Measurements from ENCODE around the gene ATP10B.

GRCh38 chr5:160747987-160748386 is 104.0 kb downstream of the ATP10B start:
- TF ChIP-seq POLR2AphosphoS5 (IDR thresholded peaks at IDR 0.05; ENCODE audit: low read depth, low read length) (no peak), POLR2A (IDR thresholded peaks at IDR 0.05; ENCODE audit: low read depth, low read length) (no peak), TAF1 (IDR thresholded peaks at IDR 0.05; ENCODE audit: borderline replicate concordance, low read depth, low read length) (no peak)

Measured in GM12892 (cell line).